ENCODE data around the gene METTL23. TPM values are rescaled to one million over a fixed set of nuclear protein-coding genes. Genes with fewer than 3 reads are reported as not detected.

METTL23 gene
- polyA plus RNA-seq, 2 donors: 22.9 to 24.0 TPM

Other genes starting within 250 kb of the METTL23 start
- gene RHBDF2, start 225.4 kb upstream of the METTL23 start, polyA plus RNA-seq: 10 to 100 TPM; 19.4 to 27.3 TPM
- 1 to 10 TPM; 3.1 to 3.7 TPM for gene CYGB, start 189.1 kb upstream of the METTL23 start, polyA plus RNA-seq
- gene PRCD, start 186.8 kb upstream of the METTL23 start, polyA plus RNA-seq: 1 to 10 TPM; 1.2 to 3.0 TPM
- gene ST6GALNAC2, start 141.0 kb upstream of the METTL23 start, polyA plus RNA-seq: 10 to 100 TPM; 17.5 to 20.2 TPM
- gene ST6GALNAC1, start 83.1 kb upstream of the METTL23 start, polyA plus RNA-seq: 10 to 100 TPM; 20.1 to 40.1 TPM
- 10 to 100 TPM; 10.0 to 54.0 TPM for gene MXRA7, start 15.9 kb upstream of the METTL23 start, polyA plus RNA-seq
- gene JMJD6, start 233 bp upstream of the METTL23 start, polyA plus RNA-seq: 10 to 100 TPM; 18.3 to 21.9 TPM
- 100 to 1,000 TPM; 152 to 242 TPM for gene SRSF2, start 10.5 kb downstream of the METTL23 start, polyA plus RNA-seq
- gene MFSD11, start 11.3 kb downstream of the METTL23 start, polyA plus RNA-seq: 10 to 100 TPM; 11.3 to 15.4 TPM
- gene MGAT5B, start 141.6 kb downstream of the METTL23 start, polyA plus RNA-seq: under 1 TPM; 0.18 to 0.24 TPM